RCC 7860 (cell line): ENCODE results near the gene AGAP1.

Experiments used
- DNase-seq: peaks from one replicate; pipeline ENCODE4 v3.0.0-alpha.2; 2015; ENCODE audit warnings: low spot score
- FAIRE-seq: peaks from 2 replicates; lab custom pipeline; 2012; peaks lifted over from hg19 to GRCh38; lab: Jason Lieb, UNC

The AGAP1 gene

GRCh38 chr2:235827585-235827992 lies 333.7 kb downstream of the AGAP1 start:
- FAIRE-seq = no peak
- peak; percentile 9 for DNase-seq

DNA sequence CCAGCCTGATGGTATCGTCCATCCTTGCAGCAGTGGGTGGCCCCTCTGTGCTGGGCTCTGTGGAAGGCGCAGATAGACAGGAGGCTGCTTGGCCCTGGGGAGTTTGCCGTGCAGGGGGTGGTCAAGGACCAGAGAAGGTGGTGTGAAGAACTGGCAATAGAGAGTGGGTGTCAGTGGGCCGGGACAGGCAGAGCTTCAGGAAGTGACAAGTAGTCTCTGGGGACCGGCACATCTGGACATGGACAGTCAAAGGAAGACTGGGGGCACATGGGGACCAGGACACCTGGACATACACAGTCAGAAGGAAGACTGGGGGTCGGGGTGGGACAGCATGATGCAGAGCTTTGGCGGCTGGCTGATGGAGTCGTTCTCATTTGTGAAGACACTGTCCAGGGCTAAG lies 335.9 kb downstream of the AGAP1 start:
- no peak for DNase-seq
- FAIRE-seq = no peak

- FAIRE-seq (no peak), DNase-seq (no peak)
Observed at GRCh38 chr2:235831755-235832154, 337.9 kb downstream of the AGAP1 start.

DNA sequence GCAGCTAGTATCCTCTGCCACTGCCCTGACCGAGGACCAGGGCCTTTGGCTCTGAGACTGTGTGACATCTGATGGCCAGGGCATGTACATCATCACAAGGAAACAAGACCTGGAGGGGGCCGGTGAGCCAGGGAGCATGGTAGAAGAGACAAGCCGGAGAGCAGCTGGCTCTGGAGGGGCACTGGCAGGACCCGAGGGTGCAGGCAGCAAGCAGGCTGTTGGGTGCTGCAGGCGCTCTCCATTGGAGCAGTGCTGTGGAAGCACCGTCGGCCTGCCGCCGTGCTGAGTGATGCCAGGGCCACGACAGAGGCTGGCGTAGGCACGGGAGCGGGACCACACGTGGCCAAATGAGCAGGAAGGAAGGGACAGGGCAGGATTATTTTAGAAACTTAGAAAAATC lies 339.1 kb downstream of the AGAP1 start:
- DNase-seq (no peak), FAIRE-seq (no peak)

- FAIRE-seq (no peak), DNase-seq (no peak)
Observed at GRCh38 chr2:235833971-235834620, 340.3 kb downstream of the AGAP1 start.

GRCh38 chr2:235834781-235835180 lies 340.9 kb downstream of the AGAP1 start:
- no peak for DNase-seq
- FAIRE-seq = no peak

GRCh38 chr2:235835810-235836209 lies 342.0 kb downstream of the AGAP1 start:
- FAIRE-seq (no peak), DNase-seq (no peak)

DNA sequence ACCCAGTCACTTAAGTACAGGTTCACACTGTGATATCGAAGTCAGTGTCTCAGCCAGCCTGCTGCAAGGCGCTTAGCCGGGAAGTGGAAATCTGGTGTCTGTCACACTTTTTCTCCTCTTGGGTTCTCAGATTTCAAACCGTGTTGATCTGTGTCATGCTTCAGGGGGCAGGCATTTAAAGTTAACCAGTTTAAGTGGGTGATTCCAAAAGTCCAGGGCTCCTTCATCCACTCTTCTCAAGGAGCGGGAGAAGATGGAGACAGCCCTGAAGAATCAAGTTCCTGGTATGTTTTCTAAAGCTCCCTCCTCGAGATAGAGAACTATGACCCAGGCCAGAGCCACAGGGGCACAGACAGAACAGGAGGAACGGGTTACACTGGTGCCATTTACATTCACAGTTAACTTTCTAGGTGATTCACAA lies 342.7 kb downstream of the AGAP1 start:
- DNase-seq (no peak), FAIRE-seq (no peak)

GRCh38 chr2:235839226-235839625 lies 345.4 kb downstream of the AGAP1 start:
- no peak for FAIRE-seq
- no peak for DNase-seq

DNA sequence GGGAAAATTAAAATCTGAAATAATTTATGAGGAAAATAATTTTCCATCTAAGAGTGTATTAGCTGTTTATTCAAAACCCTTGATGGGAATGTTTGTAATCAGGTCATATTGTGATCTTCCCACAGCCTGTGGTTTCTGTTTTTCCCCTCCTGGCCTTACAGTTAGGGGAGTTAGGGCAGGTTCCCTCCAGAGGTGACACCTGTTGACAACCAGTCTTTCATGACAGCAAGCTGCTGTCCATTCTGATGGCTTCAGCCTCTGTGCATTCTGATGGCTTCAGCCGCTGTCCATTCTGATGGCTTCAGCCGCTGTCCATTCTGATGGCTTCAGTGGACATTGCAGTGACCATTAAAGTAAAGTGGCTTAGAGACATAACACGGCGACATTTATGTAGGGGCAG lies 346.1 kb downstream of the AGAP1 start:
- DNase-seq (no peak), FAIRE-seq (no peak)

GRCh38 chr2:235841863-235842262 lies 348.0 kb downstream of the AGAP1 start:
- FAIRE-seq (no peak), DNase-seq (no peak)

DNA sequence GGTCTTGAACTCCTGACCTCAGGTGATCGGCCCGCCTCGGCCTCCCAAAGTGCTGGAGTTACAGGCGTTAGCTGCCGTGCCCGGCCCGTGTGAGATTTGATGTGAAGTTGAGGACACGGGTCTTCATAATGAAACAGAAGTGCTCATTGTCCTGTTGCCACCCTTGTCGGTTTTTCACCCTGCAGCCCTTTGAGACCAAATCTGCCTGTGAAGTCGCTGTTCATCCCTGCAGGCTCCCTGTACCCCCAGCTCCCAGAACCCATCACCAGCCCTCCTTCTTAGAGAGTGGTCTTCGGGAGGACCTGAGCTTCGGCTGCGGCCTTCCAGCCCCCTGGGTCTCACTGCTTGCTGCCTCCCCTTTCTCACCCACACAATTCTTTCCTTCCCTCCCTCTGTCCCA lies 349.1 kb downstream of the AGAP1 start:
- FAIRE-seq (no peak), DNase-seq (no peak)

GRCh38 chr2:235843591-235844395 lies 349.9 kb downstream of the AGAP1 start:
- DNase-seq (no peak), FAIRE-seq (no peak)

GRCh38 chr2:235844561-235844960 lies 350.7 kb downstream of the AGAP1 start:
- no peak for FAIRE-seq
- no peak for DNase-seq

DNA sequence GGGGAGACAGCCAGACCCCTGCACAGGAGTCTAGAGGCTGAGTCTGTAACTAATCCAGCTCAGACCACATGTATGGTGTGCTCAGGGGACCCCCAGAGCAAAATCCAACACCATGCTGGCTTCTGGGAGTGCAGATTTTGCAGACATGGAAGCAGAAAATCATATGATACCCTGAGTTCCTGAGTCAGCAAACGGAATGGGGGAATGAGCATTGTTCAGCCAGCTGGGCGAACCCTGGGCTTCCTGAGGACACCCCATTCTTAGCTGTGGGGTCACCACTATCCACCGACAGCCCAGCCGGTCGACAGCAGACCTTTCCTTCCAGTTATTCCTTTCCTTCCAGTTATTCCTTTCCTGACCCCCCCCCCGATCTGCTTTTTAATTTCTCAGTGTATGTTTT lies 351.4 kb downstream of the AGAP1 start:
- FAIRE-seq (no peak), DNase-seq (no peak)

- FAIRE-seq (no peak), DNase-seq (no peak)
Observed at GRCh38 chr2:235847576-235847975, 353.7 kb downstream of the AGAP1 start.

- DNase-seq (no peak), FAIRE-seq (no peak)
Observed at GRCh38 chr2:235848055-235848454, 354.2 kb downstream of the AGAP1 start.

GRCh38 chr2:235848946-235849345 lies 355.1 kb downstream of the AGAP1 start:
- DNase-seq = no peak
- no peak for FAIRE-seq

DNA sequence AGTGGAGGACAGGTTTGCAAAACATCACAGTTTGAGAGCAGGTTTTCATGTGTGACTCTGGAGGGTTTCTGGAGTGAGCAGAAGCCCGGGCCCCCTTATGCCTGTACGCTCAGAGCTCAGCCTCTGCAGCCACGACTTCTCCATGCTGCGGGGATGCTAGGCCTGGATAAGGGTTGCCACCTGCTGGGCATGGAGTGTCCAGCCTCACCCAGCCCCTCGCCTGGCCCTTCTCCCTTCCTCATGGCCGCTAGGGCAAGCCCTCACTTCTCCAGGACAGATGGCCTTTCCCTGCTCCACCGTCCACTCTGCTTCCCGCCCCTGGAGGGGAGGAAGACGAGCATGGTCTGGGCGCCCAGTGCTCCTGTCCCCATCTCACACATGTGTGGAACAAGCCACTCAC lies 355.6 kb downstream of the AGAP1 start:
- DNase-seq (no peak), FAIRE-seq (no peak)

DNA sequence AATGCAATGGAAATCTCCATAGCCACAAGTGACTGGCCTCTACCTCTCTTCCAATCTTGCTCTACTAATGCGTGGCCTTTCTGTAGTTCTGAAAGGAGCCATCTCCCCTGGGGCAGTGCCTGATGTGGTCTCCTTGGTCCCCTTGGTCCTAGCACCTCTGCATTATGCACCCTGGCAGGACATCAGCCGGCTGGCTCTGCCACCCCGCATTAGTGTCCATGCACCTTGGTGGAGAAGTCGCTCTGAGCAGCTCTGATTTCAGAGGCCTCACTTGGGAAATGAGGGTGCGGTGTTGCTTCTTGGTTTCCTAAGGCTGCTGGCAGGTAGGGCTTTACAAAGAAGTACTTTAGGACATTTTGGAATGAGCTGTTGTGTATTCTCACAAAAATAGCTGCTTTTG lies 356.4 kb downstream of the AGAP1 start:
- DNase-seq (no peak), FAIRE-seq (no peak)

GRCh38 chr2:235850771-235851551 lies 357.1 kb downstream of the AGAP1 start:
- no peak for FAIRE-seq
- DNase-seq = no peak
